Stimulated activated CD4-positive, alpha-beta T cell treated with anti-CD3 and anti-CD28 coated beads, Interleukin-4, amount 100 ng/mL, for 24 hours (primary cell): ENCODE results near the gene ACOT2.
"Not testable (repeated sequence)": the region's sequence is repeated elsewhere in the genome, so short reads cannot be mapped to it uniquely, and the experiment has no call there.

Experiments used
- DNase-seq: peaks from one replicate; pipeline ENCODE4 v3.0.0-alpha.2; 2020

Gene ACOT2

GRCh38 chr14:73567951-73568885 lies 795 bp upstream of the ACOT2 start:
- peak; percentile 44 for DNase-seq

- not testable (repeated sequence) for DNase-seq
Observed at GRCh38 chr14:73568886-73569184, 178 bp upstream of the ACOT2 start.

- DNase-seq: peak; percentile 70
Observed at GRCh38 chr14:73570913-73571312, 1.9 kb downstream of the ACOT2 start.

- DNase-seq: not testable (repeated sequence)
Observed at GRCh38 chr14:73573034-73573433, 4.0 kb downstream of the ACOT2 start.

GRCh38 chr14:73573740-73574139 lies 4.7 kb downstream of the ACOT2 start:
- DNase-seq: not testable (repeated sequence)

GRCh38 chr14:73574251-73574650 lies 5.2 kb downstream of the ACOT2 start:
- DNase-seq: not testable (repeated sequence)

- DNase-seq: no peak
Observed at GRCh38 chr14:73576391-73576790, 7.4 kb downstream of the ACOT2 start.

- DNase-seq: not testable (repeated sequence)
Observed at GRCh38 chr14:73577214-73577613, 8.2 kb downstream of the ACOT2 start.

GRCh38 chr14:73582102-73582979 lies 13.3 kb downstream of the ACOT2 start:
- not testable (repeated sequence) for DNase-seq

- no peak for DNase-seq
Observed at GRCh38 chr14:73588695-73589094, 19.7 kb downstream of the ACOT2 start.

GRCh38 chr14:73589116-73589515 lies 20.1 kb downstream of the ACOT2 start:
- no peak for DNase-seq

- not testable (repeated sequence) for DNase-seq
Observed at GRCh38 chr14:73590673-73591004, 21.6 kb downstream of the ACOT2 start.

- peak; percentile 40 for DNase-seq
Observed at GRCh38 chr14:73591690-73592449, 22.9 kb downstream of the ACOT2 start, which contains the start of gene ACOT4. TSS of gene ACOT4 (plus strand) at chr14:73591873. CDS start at chr14:73591960, 87 bp downstream.

GRCh38 chr14:73594491-73594890 lies 25.5 kb downstream of the ACOT2 start:
- DNase-seq: no peak

- DNase-seq: no peak
Observed at GRCh38 chr14:73599499-73599898, 30.5 kb downstream of the ACOT2 start.

GRCh38 chr14:73602994-73603393 lies 34.0 kb downstream of the ACOT2 start:
- DNase-seq: no peak

GRCh38 chr14:73606271-73606670 lies 37.3 kb downstream of the ACOT2 start:
- DNase-seq: no peak

GRCh38 chr14:73607241-73607640 lies 38.2 kb downstream of the ACOT2 start:
- DNase-seq: no peak

- no peak for DNase-seq
Observed at GRCh38 chr14:73610687-73611086, 41.7 kb downstream of the ACOT2 start.

- DNase-seq: peak; percentile 67
Observed at GRCh38 chr14:73612339-73613045, 43.5 kb downstream of the ACOT2 start, which contains the start of gene ACOT6. TSS of gene ACOT6 (plus strand) at chr14:73612517. CDS start at chr14:73612572, 55 bp downstream.

GRCh38 chr14:73613046-73613383 lies 44.0 kb downstream of the ACOT2 start:
- DNase-seq: no peak

- DNase-seq: no peak
Observed at GRCh38 chr14:73613419-73613963, 44.5 kb downstream of the ACOT2 start.
